Naive thymus-derived CD4-positive, alpha-beta T cell (primary cell): ENCODE measurements around the gene P3H1. TPM values are rescaled to one million over a fixed set of nuclear protein-coding genes. Genes with fewer than 3 reads are reported as not detected.
A peak's percentile ranks its signal among the peaks of the same experiment; 100 is the strongest.
"Not testable (repeated sequence)": the region's sequence is repeated elsewhere in the genome, so short reads cannot be mapped to it uniquely, and the experiment has no call there.

ENCODE experiments used
- ATAC-seq: fragments of 150-1000 bp; cut with Tn5 transposase; 2 replicates; pipeline ENCODE4 v1.10.0; 2021; ENCODE audit warnings: mild to moderate bottlenecking, moderate library complexity
- CTCF ChIA-PET: fragments of 350-600 bp; sonication (Branson Sonifier 250); formaldehyde crosslinking; loops from one replicate; lab custom pipeline; 2021; ENCODE audit warnings: antibody characterized with exemption; lab: Charles Lee
- POLR2A ChIA-PET: fragments of 350-600 bp; sonication (Branson Sonifier 250); formaldehyde crosslinking; loops from one replicate; lab custom pipeline; 2021; ENCODE audit warnings: antibody characterized with exemption, inconsistent platforms; lab: Charles Lee
- DNase-seq, 9 donors: peaks; one replicate each; pipeline versions ENCODE4 v3.0.0 to v3.0.0-alpha.2; 2020 to 2022; ENCODE audit warnings: mixed read lengths in 1 of 9
- H3K27ac ChIP-seq: one replicate; pipeline ENCODE4 v1.7.0; 2013; ENCODE audit warnings: mild to moderate bottlenecking, low read depth, low read length, moderate library complexity
- H3K27me3 ChIP-seq, 2 donors: one replicate each; pipeline ENCODE4 v1.7.0; 2013; ENCODE audit warnings: low read length in 2 of 2, mild to moderate bottlenecking in 2 of 2, moderate library complexity in 2 of 2; ENCODE audit not compliant: control insufficient read depth in 2 of 2, insufficient read depth in 2 of 2
- H3K36me3 ChIP-seq, 3 experiments: 1 replicate in 2 of 3; 2 replicates in 1 of 3; pipeline ENCODE4 v1.7.0; 2013; ENCODE audit warnings: low read length in 3 of 3, mild to moderate bottlenecking in 3 of 3, moderate library complexity in 1 of 3; ENCODE audit not compliant: insufficient read depth in 3 of 3, control insufficient read depth in 2 of 3
- H3K4me1 ChIP-seq, 2 donors: one replicate each; pipeline ENCODE4 v1.7.0; 2013; ENCODE audit warnings: low read length in 2 of 2, mild to moderate bottlenecking in 2 of 2, moderate library complexity in 1 of 2; ENCODE audit not compliant: control insufficient read depth in 2 of 2, insufficient read depth in 2 of 2
- H3K4me3 ChIP-seq: 2 replicates; pipeline ENCODE4 v1.7.0; 2013; ENCODE audit warnings: mild to moderate bottlenecking, low read length
- H3K9me3 ChIP-seq, 3 experiments: 1 replicate in 2 of 3; 2 replicates in 1 of 3; pipeline ENCODE4 v1.7.0; 2013; ENCODE audit warnings: low read length in 3 of 3; ENCODE audit not compliant: control insufficient read depth in 2 of 3
- H3K27ac Mint-ChIP-seq, 9 donors: one replicate each; pipeline ENCODE4 v1.8.0; 2020 to 2022; ENCODE audit warnings: mixed read lengths in 9 of 9, mild to moderate bottlenecking in 8 of 9, moderate library complexity in 5 of 9, inconsistent platforms in 2 of 9
- H3K27me3 Mint-ChIP-seq, 5 donors: one replicate each; pipeline ENCODE4 v1.8.0; 2021 to 2022; ENCODE audit warnings: mixed read lengths in 5 of 5, mild to moderate bottlenecking in 1 of 5
- H3K36me3 Mint-ChIP-seq, 5 donors: one replicate each; pipeline ENCODE4 v1.8.0; 2020 to 2022; ENCODE audit warnings: mixed read lengths in 5 of 5, mild to moderate bottlenecking in 3 of 5, inconsistent platforms in 1 of 5
- H3K4me1 Mint-ChIP-seq, 7 donors: one replicate each; pipeline ENCODE4 v1.8.0; 2020 to 2022; ENCODE audit warnings: mixed read lengths in 7 of 7, mild to moderate bottlenecking in 3 of 7, inconsistent platforms in 1 of 7
- H3K4me3 Mint-ChIP-seq, 10 donors: one replicate each; pipeline ENCODE4 v1.8.0; 2020 to 2022; ENCODE audit warnings: mild to moderate bottlenecking in 10 of 10, mixed read lengths in 10 of 10, moderate library complexity in 6 of 10, inconsistent platforms in 2 of 10
- H3K9me3 Mint-ChIP-seq, 11 donors: one replicate each; pipeline ENCODE4 v1.8.0; 2020 to 2022; ENCODE audit warnings: mixed read lengths in 11 of 11, mild to moderate bottlenecking in 4 of 11, inconsistent platforms in 1 of 11, moderate library complexity in 1 of 11
- intact Hi-C, 2 donors: fragments of 100-400 bp; cut with micrococcal nuclease; formaldehyde crosslinking; loops; one replicate each; pipeline ENCODE4 v1.15.1; 2023
- polyA plus RNA-seq, 2 donors: library from polyadenylated mRNA; unstranded; fragments of 300-500 nt; fragmentation: Illumina TruSeq; gene quantifications; one replicate each; pipeline ENCODE4 v1.2.3, GENCODE V29; 2021
- total RNA-seq, 6 experiments: library from RNA in 5 of 6; stranded (reverse) in 5 of 6; gene quantifications; 1 replicate in 5 of 6; 2 replicates in 1 of 6; pipeline ENCODE4 v1.2.3 and lab custom pipeline; 2021 to 2026

The P3H1 gene
- total and polyA plus RNA-seq, 7 experiments from 2014 or later, result 7.7 to 61.8 (median 35.5) TPM

GRCh38 chr1:42714441-42714840, 52.4 kb downstream of the P3H1 start:
- Mint-ChIP-seq H3K4me1 (peaks cover 4 to 14% (median 8%) of the 10 kb centered on the region in 7 donors), H3K36me3 (peaks cover 23 to 80% (median 70%) of the 10 kb centered on the region in 5 donors), H3K9me3 (peaks cover 5 to 38% (median 29%) of the 10 kb centered on the region in 11 donors)
- H3K27me3 ChIP-seq, H3K27ac Mint-ChIP-seq, H3K27me3 Mint-ChIP-seq, intact Hi-C loops, H3K4me3 Mint-ChIP-seq, H3K4me3 ChIP-seq, H3K4me1 ChIP-seq, H3K27ac ChIP-seq, DNase-seq, ATAC-seq: not testable (repeated sequence)
- Histone ChIP-seq H3K36me3 (peaks cover 0 to 11% (median 0%) of the 10 kb centered on the region in 3 experiments), H3K9me3 (peaks cover 0 to 21% (median 6%) of the 10 kb centered on the region in 3 experiments)
- ChIA-PET POLR2A (interaction anchor here (0.8 to 1.1 kb wide), 2 partner anchors 14 to 24 kb away, joined by 3 to 4 read pairs; no protein-coding TSS in a partner anchor), CTCF (interaction anchor here (0.7 kb wide), 1 partner anchor 21 kb away, joined by 4 read pairs; no protein-coding TSS in a partner anchor)

- no peak for ATAC-seq
- Histone ChIP-seq H3K4me3 (no peak overlapping the region), H3K36me3 (peaks cover 0 to 11% (median 0%) of the 10 kb centered on the region in 3 experiments), H3K27ac (no peak overlapping the region), H3K9me3 (peaks cover 0 to 21% (median 6%) of the 10 kb centered on the region in 3 experiments), H3K4me1 (no peaks in the 10 kb centered on the region), H3K27me3 (no peaks in the 10 kb centered on the region)
- CTCF ChIA-PET, result no interaction called here
- POLR2A ChIA-PET, result no interaction called here
- Mint-ChIP-seq H3K27ac (no peak overlapping the region), H3K4me1 (peaks cover 4 to 14% (median 8%) of the 10 kb centered on the region in 7 donors), H3K4me3 (no peak overlapping the region), H3K9me3 (peaks cover 5 to 38% (median 29%) of the 10 kb centered on the region in 11 donors), H3K27me3 (no peaks in the 10 kb centered on the region), H3K36me3 (peaks cover 23 to 82% (median 74%) of the 10 kb centered on the region in 5 donors)
- intact Hi-C loops, result no loop called here
- no peak for DNase-seq
Measured at GRCh38 chr1:42713293-42713692, 53.5 kb downstream of the P3H1 start.

GRCh38 chr1:42712808-42713207, 54.0 kb downstream of the P3H1 start:
- Mint-ChIP-seq H3K4me1 (peaks cover 4 to 14% (median 8%) of the 10 kb centered on the region in 7 donors), H3K36me3 (peaks cover 23 to 82% (median 75%) of the 10 kb centered on the region in 5 donors), H3K9me3 (peaks cover 5 to 38% (median 29%) of the 10 kb centered on the region in 11 donors), H3K27ac (peak overlapping the region in 1 of 9 donors; percentile 55)
- peaks cover 0 to 21% (median 6%) of the 10 kb centered on the region in 3 experiments for H3K9me3 ChIP-seq
- DNase-seq, H3K4me3 ChIP-seq, POLR2A ChIA-PET, H3K27me3 ChIP-seq, H3K27me3 Mint-ChIP-seq, H3K27ac ChIP-seq, ATAC-seq, CTCF ChIA-PET, H3K4me1 ChIP-seq, intact Hi-C loops, H3K4me3 Mint-ChIP-seq: not testable (repeated sequence)
- H3K36me3 ChIP-seq, result peaks cover 0 to 11% (median 0%) of the 10 kb centered on the region in 3 experiments

- Histone ChIP-seq H3K4me3 (no peak overlapping the region), H3K4me1 (no peaks in the 10 kb centered on the region), H3K9me3 (no peaks in the 10 kb centered on the region), H3K27me3 (no peaks in the 10 kb centered on the region), H3K27ac (no peak overlapping the region), H3K36me3 (peaks cover 12 to 74% (median 17%) of the 10 kb centered on the region in 3 experiments)
- no peaks in the 10 kb centered on the region for H3K27me3 Mint-ChIP-seq
- intact Hi-C loops, result no loop called here
- DNase-seq (no peak), ATAC-seq (no peak)
- CTCF ChIA-PET, result no interaction called here
- peaks cover 11 to 84% (median 65%) of the 10 kb centered on the region in 5 donors for H3K36me3 Mint-ChIP-seq
- no peak overlapping the region for H3K4me3 Mint-ChIP-seq
- H3K9me3 Mint-ChIP-seq, result peaks cover 0 to 4% (median 0%) of the 10 kb centered on the region in 11 donors
- H3K4me1 Mint-ChIP-seq, result peaks cover 0 to 7% (median under 1%) of the 10 kb centered on the region in 7 donors
- POLR2A ChIA-PET, result no interaction called here
- H3K27ac Mint-ChIP-seq, result peak overlapping the region in 3 of 9 donors; percentile 3 to 72 (median 49)
Measured at GRCh38 chr1:42703888-42704464, 62.9 kb downstream of the P3H1 start.

GRCh38 chr1:42700006-42700405, 66.8 kb downstream of the P3H1 start:
- Mint-ChIP-seq H3K4me1 (peaks cover 6 to 17% (median 7%) of the 10 kb centered on the region in 7 donors), H3K9me3 (no peaks in the 10 kb centered on the region), H3K27ac (peak overlapping the region in 2 of 9 donors; percentile 43 to 48), H3K27me3 (no peaks in the 10 kb centered on the region), H3K36me3 (peaks cover 18 to 77% (median 54%) of the 10 kb centered on the region in 5 donors), H3K4me3 (no peak overlapping the region)
- intact Hi-C loops, result no loop called here
- H3K4me3 ChIP-seq, result no peak overlapping the region
- H3K9me3 ChIP-seq, result no peaks in the 10 kb centered on the region
- no peak overlapping the region for H3K27ac ChIP-seq
- peaks cover 42 to 95% (median 44%) of the 10 kb centered on the region in 3 experiments for H3K36me3 ChIP-seq
- ChIA-PET POLR2A (no interaction called here), CTCF (no interaction called here)
- no peaks in the 10 kb centered on the region for H3K4me1 ChIP-seq
- no peak for ATAC-seq
- no peak for DNase-seq
- H3K27me3 ChIP-seq, result no peaks in the 10 kb centered on the region

GRCh38 chr1:42698081-42698813, 68.6 kb downstream of the P3H1 start:
- CTCF ChIA-PET, result no interaction called here
- no peak overlapping the region for H3K27ac ChIP-seq
- Mint-ChIP-seq H3K36me3 (peaks cover 14 to 66% (median 40%) of the 10 kb centered on the region in 5 donors), H3K4me3 (no peak overlapping the region), H3K4me1 (peaks cover 9 to 31% (median 20%) of the 10 kb centered on the region in 7 donors), H3K27ac (peak overlapping the region in 2 of 9 donors; percentile 20 to 58), H3K9me3 (no peaks in the 10 kb centered on the region), H3K27me3 (no peaks in the 10 kb centered on the region)
- H3K36me3 ChIP-seq, result peaks cover 39 to 94% (median 53%) of the 10 kb centered on the region in 3 experiments
- ATAC-seq, result no peak
- H3K27me3 ChIP-seq, result no peaks in the 10 kb centered on the region
- H3K4me1 ChIP-seq, result peaks cover 0 to 3% of the 10 kb centered on the region in 2 donors
- DNase-seq, result no peak
- intact Hi-C loops, result no loop called here
- POLR2A ChIA-PET, result interaction anchor here (0.6 kb wide), 1 partner anchor 158 kb away, joined by 3 read pairs; no protein-coding TSS in a partner anchor
- H3K4me3 ChIP-seq, result no peak overlapping the region
- no peaks in the 10 kb centered on the region for H3K9me3 ChIP-seq
